SW480 (cell line): ENCODE data around the gene KRTAP5-10.
"Not testable (repeated sequence)": the region's sequence is repeated elsewhere in the genome, so short reads cannot be mapped to it uniquely, and the experiment has no call there.

ENCODE experiments used
- DNase-seq: peaks from one replicate; pipeline ENCODE4 v3.0.0-alpha.2; 2016; ENCODE audit warnings: low spot score

KRTAP5-10 gene

DNA sequence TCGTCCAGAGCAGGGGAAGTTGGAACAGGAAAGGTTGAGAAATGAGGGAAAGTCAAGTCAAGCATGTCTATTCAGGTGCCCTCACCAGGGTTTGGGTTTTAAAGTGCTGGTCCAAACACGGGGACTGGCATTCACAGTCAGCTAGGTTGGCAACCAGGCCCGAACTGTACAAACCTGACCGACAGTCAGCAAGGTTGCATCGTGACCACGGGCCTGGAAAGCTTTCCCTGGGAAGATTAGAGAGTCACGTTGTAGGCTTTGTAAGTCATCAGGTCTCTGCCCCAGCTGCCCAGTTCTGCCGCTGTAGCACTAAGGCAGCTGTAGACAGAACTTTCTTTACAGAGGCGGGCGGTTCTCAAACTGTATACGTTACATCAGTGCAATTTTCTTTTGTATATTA is 7.4 kb downstream of the KRTAP5-10 start:
- DNase-seq, result no peak

DNA sequence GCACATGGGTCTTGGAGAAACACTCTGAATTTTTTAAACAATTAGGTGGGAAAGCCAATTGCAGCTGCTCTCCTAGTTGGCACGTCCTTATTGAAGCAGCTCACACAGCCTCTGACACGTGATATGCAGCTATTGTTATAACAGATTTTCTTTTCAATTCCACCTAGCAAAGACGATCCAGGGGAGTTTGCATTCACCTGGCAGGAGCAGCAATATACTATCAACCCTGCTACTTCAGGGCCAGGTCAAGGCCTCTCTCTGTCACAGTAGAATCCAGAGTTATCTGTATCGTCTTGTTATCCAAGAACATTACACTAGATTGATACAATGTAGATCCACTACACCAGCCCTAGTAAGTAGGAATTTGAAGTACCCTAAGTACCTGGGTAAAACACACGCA is 9.1 kb downstream of the KRTAP5-10 start:
- DNase-seq, result no peak

DNA sequence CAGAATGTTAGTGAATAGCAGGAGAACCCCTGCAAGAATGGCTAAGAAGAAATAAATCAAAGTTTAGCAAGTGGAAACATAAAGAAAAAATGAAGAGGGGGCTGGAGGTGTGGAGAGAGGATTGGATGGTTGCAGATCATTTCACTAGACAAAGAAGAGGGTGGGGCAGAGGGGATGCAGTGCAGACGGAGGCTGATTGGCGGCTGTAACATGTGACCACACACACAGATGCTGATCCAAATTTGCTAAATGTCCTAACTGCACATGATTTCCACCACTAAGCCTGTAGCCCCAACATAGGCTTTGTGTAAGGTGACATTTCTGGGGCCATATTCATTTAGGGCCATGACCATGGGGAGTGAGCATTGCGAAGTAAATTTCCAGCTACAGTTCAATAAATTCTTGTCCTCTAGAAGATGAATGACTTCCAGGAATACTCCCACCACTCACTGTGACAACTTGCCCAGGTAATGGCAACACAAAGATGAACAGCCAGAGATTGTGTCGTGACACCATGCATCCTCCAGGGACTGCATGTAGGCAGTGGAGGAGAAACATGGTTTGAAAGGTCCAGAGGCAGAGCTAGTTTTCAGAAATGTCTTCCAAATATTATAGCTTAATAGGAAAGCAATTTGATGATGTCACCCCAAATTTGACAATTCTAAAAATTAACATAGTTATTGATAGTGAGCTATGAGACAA is 10.5 kb downstream of the KRTAP5-10 start:
- no peak for DNase-seq

DNA sequence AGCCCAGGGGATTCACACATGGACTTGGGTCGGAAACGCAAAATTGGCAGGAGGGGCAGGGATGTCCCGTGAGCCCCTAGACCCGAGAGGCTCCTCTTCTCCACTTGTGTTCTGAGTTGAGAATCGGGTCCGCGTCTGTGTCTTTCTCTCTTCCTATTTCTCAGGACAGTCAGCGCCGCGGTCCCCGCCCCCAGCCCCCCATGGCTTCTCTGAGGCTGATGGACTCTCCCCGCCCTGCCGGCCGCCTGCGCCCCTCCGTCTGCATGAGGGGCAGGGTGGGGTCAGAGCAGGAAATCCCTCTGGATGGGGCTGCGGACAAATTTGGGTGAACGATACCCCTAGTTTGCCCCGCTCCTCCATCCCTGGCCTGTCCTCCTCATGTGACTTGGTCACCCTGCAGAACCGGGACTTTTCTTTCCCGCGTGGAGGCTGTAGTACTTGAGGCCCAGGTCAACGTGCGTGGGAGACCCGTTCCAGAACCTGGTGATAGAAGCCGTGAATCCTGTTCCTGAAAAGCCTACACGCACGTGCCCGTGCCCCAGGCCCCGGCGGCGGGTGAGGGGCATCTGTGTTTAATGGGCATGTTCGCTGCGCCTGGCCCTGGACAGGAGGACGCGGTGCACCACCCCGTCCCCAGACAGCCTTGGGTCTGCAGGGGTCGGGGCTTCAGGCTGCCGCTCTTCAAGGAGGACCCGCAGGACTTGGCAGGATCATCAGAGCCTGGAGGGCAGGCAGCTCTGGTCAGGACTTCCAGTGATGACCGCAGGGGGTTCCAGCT is 11.5 kb downstream of the KRTAP5-10 start:
- DNase-seq, result not testable (repeated sequence)

DNA sequence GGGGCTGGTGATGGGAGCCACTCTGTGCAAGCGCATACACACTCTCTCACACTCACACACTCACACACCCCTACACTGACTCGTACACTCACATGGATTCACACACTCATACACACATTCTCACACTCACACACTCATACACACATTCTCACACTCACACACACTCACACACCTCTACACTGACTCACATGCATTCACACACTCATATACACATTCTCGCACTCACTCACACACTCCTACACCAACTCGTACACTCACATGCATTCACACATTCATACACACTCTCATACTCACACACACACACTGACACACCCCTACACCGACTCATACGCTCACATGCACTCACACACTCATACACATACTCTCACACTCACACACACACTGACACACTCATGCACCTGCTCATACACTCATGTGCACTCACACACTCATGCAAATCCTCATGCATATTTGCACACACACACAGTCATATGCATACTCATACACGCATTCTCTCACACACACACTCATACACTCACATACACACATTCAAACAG is 12.2 kb downstream of the KRTAP5-10 start:
- no peak for DNase-seq

DNA sequence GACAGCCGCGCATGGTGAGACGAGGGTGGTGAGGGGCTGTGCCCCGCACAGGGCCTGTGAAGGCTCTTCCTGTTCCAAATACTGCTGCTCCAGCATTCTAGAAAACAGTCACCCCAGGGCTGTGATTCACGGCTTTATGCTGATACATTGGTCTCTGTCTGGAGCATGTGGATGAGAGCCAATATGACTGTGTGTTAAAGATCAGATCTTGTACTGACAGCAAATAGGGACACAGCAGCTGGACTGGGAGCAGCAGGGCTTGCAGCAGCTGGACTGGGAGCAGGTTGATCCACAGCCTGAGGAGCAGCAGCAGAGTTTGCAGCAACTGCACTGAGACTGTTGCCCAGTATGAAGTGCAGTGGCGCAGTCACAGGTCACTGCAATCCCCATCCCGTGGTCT is 14.2 kb downstream of the KRTAP5-10 start:
- not testable (repeated sequence) for DNase-seq

DNA sequence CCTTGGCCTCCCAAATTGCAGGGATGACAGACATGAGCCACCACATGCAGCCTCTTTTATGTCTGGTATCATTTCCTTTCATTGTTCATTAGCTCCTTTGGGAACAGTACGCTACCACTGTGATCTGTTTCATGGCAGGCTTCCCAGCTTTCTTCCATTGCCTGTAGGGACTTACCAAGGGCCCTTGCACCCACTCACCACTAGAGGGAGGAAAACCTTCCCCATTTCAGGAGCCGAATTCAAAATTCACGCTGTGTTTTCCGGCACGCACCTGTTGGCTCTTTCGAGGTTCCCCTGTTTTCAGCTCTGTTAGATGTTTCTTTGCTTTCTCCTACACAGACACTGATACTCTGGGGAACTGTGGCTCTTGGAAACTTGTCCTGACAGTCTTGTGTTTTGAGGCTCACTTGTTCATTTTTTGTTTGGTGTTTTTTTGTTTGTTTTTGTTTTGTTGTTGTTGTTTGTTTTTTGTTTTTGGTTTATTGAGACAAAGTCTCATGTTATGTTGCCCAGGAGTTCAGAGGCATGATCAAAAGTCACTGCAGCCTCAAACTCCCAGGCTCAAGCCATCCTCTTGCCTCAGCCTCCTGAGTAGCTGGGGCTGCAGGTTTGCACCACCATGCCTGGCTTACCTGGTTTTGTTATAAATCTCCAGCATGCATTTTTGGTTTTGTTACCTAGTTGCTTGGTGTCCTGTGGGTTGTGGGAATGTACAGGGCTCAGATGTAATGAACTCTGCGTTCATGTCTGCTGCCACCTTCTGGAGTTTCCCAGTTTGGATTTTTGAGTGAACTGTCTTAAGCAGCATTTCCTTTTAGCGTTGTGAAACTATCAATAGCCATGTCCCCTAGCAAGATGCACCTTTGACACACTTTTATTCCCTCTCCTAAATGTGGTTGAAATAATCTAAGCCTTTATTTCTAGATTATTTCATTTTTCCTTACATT is 15.0 kb downstream of the KRTAP5-10 start:
- peak; percentile 77 for DNase-seq

DNA sequence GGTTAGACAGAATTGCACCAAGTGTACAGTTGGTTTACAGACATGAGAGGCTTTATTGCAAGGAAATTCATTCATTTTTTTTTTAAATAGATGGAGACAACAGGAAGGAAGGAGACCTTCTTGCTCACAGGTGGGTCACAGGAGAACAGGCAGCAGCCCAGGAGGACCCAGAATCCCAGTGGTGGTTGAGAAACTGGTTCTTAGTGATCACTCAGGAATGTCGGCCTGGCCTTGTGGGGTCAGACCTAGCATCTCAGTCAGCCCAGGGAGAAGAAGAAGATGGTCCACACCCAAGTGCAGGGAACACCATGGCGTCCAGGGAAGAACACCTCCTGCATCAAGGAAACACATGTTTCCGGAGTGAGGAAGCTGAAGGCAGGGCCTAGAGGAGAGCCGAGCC is 16.5 kb downstream of the KRTAP5-10 start:
- no peak for DNase-seq

DNA sequence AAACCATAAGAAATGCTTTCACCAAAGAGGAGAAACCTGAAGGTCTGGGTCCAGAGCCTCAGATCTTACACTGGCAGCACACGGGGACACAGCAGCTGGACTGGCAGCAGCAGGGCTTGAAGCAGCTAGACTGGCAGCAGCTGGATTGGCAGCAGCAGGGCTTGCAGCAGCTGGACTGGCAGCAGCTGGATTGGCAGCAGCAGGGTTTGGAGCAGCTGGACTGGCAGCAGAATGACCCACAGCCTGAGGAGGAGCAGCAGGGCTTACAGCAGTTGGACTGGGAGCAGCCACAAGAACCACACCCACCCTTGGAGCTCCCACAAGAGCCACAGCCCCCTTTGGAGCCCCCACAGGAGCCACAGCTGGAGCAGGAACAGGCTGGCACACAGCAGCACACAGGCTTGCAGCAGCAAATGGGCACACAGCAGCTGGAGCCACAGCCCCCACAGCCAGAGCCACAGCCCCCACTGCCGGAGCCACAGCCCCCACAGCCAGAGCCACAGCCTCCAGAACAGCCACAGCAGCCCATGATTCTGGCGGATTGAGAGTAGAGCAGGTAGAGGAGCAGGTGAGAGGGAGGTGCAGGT is 17.0 kb downstream of the KRTAP5-10 start, which contains the start of gene KRTAP5-11:
Gene KRTAP5-11 (minus strand): TSS at position 567 of the 587 bp plus-strand sequence. CDS start 38 bp downstream, at position 529.
- DNase-seq, result no peak

DNA sequence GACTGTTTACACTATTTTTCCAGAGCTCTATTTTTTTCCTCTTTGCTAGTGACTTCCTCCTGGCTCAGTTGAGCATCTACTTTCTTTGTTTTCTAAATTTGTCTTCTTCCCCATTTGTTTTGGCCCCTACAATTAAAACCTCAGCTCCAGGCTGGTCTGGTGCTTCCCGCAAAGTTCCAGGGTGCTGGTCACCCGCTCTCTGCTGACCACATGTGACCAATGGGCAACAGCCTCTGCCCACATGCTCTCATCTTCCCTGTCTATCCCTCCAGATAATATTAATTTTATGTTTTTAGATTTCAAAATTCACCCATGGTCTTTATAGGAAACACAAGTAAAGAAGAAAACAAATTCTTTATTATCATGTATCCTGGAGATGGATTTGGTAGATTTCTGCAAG is 17.6 kb downstream of the KRTAP5-10 start:
- not testable (repeated sequence) for DNase-seq

DNA sequence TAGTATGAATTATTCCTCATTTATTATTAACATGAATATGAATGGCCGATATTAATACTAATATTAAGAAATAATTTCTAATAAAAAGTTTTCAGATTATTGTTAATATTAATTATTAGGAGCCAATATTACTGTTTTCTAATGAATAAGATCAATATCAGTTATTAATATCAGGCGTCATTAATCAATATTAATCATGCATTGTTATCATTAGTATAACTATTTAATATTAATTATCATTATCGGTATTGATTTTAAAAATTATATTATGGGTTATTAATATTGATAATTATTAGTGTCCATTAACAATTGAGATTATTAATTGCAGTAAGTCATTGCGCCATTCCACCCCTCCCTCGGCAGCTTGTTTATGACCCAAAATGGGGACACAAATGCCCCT is 20.3 kb downstream of the KRTAP5-10 start:
- DNase-seq, result not testable (repeated sequence)

DNA sequence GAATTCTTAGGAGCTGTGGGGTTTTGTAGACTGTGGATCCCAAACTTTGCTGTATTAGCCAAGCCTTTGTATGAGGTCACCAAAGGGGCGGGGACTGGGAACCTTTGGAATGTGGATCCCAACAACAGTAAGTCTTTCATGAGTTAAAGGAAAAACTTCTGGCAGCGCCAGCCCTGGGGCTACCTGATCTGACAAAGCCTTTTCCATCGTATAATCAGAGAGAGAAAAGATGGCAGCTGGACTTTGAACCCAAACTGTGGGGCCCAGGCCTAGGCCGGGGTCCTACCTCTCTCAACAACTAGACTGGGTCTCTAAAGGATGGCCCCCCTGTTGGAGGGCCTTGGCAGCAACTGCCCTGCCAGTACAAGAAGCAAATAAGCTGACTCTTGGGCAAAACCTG is 23.0 kb downstream of the KRTAP5-10 start:
- peak; percentile 11 for DNase-seq

DNA sequence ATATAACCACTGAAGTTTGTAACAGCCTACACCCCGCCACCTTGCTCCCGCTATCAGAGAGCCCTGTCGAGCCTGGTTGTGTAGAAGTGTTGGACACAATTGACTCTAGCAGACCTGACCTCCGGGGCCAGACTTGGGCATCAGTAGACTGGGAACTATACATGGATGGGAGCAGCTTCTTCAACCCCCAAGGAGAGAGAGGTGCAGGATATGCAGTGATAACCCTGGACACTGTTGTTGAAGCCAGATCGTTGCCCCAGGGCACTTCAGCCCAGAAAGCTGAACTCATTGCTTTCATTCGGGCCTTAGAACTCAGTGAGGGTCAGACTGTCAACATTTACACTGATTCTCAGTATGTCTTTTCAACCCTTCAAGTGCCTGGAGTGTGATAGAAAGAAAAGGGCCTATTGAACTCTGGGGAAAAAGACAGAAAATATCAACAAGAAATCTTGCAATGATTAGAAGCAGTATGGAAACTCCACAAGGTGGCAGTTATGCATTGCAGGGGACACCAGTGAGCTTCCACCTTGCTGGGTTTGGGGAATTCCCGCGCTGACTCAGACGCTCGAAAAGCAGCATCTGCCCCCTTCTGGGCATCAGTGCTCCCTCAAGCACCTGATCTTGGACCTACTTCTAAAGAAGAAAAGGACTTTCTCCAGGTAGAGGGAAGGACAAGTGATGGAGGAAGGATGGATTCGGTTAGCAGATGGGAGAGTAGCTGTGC is 23.6 kb downstream of the KRTAP5-10 start:
- peak; percentile 41 for DNase-seq

DNA sequence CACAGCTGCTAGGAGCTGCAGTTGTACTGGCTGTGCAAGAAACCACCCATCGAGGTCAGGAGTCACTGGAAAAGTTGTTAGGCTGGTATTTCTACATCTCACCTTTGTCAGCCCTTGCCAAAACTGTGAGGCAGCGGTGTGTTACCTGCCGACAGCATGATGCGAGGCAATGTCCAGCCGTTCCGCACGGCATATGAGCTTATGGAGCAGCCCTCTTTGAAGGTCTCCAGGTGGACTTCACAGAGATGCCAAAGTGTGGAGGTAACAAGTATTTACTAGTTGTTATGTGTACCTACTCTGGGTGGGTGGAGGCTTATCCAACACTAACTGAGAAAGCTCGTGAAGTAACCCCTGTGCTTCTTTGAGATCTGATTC is 24.2 kb downstream of the KRTAP5-10 start:
- DNase-seq, result not testable (repeated sequence)

DNA sequence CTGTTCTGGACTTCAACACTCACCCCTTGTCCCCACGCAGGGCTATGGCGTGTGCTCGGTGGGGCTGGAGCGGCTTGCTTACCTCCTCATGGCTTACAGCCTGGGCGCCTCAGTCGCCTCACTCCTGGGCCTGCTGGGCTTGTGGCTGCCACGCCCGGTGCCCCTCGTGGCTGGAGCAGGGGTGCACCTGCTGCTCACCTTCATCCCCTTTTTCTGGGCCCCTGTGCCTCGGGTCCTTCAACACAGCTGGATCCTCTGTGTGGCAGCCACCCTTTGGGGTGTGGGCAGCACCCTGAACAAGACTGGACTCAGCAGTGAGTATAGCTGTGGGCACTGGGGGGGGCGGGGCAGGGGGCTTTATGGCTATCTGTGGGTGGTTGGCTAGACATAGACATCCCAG is 37.9 kb downstream of the KRTAP5-10 start:
- not testable (repeated sequence) for DNase-seq

DNA sequence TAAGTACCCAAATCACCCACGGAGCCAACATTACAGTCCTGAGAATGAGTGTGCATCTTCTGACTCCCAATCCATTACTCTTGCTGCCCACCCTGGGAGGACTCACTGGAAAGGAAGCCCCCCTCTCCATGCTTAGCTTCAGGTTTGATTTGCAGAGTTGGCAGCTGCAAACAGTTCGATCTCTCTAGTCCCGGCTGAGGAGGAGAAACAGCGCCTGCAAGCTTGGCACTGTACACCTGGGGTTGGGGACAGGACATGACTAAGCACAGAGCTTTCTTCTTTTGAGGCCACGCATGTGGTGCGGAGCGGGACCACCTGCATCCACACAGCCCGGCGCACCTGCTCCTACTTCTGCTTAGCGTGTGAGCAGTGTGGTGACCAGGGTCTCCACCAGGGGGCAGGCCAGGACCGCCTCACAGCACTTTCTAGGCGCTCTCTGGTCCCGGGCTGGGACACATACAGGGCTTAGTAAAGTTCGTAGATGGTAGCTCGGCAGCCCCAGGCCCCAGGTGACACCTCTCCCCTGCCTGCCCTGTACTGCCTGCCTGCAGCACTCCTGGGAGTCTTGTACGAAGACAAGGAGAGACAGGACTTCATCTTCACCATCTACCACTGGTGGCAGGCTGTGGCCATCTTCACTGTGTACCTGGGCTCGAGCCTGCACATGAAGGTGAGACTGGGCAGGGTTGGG is 39.6 kb downstream of the KRTAP5-10 start:
- DNase-seq, result not testable (repeated sequence)

DNA sequence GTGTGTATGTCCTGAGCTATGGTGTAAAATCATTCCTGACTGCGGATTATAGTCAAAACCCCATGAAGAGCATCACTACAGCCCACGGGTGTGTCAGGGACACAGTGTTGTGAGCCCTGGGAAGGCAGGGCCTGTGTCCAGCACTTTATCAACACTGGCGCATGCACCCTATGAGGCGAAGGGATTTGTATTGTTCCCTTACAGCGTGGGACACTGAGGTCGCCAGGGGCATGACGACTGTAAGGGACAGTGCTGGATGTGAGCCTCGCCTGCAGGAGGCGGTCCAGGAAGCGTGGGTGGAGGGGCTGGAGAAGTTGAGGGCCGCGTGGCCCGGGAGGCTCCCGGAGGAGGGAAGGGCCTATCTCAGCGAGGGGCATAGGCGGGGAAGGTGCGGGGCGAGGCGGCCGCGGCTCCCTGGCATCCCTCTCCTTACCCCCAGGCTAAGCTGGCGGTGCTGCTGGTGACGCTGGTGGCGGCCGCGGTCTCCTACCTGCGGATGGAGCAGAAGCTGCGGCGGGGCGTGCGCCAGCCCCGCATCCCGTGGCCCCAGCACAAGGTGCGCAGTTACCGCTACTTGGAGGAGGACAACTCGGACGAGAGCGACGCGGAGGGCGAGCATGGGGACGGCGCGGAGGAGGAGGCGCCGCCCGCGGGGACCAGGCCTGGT is 41.6 kb downstream of the KRTAP5-10 start:
- DNase-seq, result not testable (repeated sequence)

DNA sequence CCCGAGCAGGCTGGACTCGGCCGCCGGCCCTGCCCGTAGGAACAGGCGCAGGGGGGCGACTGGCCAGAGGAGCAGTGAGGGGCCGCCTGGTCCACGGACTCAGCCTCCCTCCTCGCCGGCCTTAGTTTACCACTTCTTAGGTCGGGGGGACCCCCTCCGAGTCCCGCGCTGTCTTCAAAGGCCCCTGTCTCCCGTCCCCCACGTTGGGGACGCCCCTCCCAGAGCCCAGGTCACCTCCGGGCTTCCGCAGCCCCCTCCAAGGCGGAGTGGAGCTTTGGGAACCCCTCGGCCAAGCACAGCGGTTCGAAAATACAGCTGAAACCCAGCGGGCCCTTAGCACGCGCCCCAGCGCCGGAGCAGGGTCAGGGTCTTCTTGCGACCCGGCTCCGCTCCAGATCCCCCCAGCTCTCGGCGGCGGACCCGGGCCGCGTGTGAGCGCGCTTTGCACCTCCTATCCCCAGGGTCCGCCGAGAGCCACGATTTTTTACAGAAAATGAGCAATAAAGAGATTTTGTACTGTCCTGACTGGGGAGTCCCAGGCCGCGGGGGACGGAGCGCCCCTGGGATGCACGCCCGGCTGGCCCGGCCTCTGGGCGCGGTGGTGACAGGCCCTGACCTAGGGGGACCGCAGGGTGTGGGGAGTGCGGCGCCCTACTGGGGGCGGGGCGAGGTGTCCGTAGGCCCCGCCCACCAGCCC is 42.3 kb downstream of the KRTAP5-10 start:
- not testable (repeated sequence) for DNase-seq

DNA sequence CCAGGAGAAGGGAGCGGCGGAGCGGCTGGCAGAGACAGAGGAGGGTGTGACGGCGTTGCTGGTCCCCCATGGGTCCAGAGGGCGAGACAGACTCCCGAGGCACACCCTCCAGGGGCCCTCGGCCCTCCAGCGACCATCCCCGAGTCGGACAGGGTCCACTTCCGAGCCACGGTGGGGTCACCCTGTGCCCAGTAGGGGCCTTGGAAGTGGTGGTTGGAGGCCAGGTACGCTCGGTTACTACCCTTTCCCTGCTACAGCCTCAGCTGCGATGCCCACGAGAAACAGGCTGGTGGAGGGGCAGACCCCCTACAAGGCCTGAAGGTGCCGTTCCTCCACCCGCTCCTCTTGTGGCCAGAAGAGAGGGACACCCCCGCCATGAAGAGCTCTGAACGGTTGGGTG is 42.9 kb downstream of the KRTAP5-10 start:
- DNase-seq, result not testable (repeated sequence)
